Uterus (tissue), 2 donors: ENCODE data around the gene FMC1.

Experiments
- CTCF ChIP-seq, 4 experiments: fragments of 200-600 bp in 2 of 4; fragments of 450-650 bp in 2 of 4; sonication (generic) in 2 of 4; IDR thresholded peaks; one replicate each; pipeline ENCODE4 v1.5.1; 2016 to 2019; ENCODE audit warnings: antibody characterized with exemption in 4 of 4, mild to moderate bottlenecking in 2 of 4, moderate library complexity in 1 of 4
- POLR2A ChIP-seq, 2 donors: fragments of 450-650 bp; IDR thresholded peaks; one replicate each; pipeline ENCODE4 v1.6.1; 2016; ENCODE audit warnings: antibody characterized with exemption in 2 of 2, mild to moderate bottlenecking in 1 of 2, moderate library complexity in 1 of 2

- TF ChIP-seq CTCF (IDR thresholded peaks at IDR 0.05) (no peak), POLR2A (IDR thresholded peaks at IDR 0.05) (no peak)
Measured at GRCh38 chr7:139354729-139355128, 13.6 kb downstream of the FMC1 start.
